DMS 273 treated with DMSO at 0.1 percent for 48 hours (cell line): ENCODE data around the gene TTF2.
"Not testable (repeated sequence)": the region's sequence is repeated elsewhere in the genome, so short reads cannot be mapped to it uniquely, and the experiment has no call there.

Experiments
- DNase-seq: peaks from one replicate; lab custom pipeline; 2025; lab: John Stamatoyannopoulos, UW

The TTF2 gene

GRCh38 chr1:117093870-117094621 lies 33.9 kb downstream of the TTF2 start:
- no peak for DNase-seq

DNA sequence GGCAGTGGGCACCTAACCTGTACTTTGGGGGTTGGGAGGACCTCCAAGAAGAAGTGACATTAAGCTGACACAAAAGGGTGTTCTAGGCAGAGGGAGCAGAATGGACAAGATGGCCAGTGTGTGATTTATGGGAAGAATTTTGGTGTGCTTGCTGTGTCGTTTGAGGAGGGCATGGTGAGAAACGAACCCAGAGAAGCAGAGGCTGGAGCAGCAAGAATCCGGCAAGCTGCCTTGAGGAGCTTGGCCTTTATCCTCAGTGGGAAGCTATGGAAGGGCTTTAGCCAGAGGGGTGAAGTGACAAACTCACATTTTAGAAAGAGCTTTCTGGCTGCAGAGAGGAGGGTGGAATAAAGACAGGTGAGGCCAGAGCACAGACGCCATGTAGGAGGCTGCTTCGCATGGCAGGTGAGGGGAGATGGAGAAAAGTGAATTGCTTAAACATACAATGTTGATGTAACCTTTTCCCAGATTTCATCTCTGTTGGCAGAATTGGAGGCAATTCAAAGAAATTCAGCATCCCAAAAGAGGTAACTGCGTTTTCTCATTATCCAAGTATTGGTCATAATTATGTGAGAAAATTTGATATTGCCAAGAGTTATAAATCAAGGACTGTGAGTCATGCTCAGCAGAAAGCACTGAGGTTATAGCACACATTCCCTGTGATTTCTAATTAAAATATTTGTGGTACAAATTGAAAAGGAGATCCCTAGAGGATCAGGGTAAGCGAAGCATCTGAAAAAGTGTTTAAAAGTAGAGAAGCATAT lies 34.9 kb downstream of the TTF2 start:
- DNase-seq = no peak

DNA sequence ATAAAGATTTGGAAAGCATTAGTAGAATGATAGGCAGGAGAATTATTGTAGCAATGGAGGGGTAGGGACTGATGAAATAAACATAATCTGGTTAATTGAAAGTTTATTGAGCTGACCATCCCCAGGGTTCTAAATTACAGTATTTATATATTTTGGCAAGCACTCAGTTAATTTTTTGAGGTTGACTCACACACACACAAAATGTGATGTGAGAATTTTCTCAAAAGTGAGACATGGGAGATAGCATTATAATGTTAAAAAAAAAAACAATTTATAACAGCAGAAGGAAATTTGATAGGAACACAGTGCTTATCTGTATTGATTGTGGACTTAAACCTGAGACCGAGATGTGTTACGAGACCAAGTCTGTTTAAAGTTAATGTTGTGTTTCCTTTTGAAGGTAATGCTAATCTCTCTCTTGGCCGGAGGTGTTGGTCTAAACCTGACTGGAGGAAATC lies 36.9 kb downstream of the TTF2 start:
- no peak for DNase-seq

- no peak for DNase-seq
Measured at GRCh38 chr1:117097443-117097842, 37.3 kb downstream of the TTF2 start.

DNA sequence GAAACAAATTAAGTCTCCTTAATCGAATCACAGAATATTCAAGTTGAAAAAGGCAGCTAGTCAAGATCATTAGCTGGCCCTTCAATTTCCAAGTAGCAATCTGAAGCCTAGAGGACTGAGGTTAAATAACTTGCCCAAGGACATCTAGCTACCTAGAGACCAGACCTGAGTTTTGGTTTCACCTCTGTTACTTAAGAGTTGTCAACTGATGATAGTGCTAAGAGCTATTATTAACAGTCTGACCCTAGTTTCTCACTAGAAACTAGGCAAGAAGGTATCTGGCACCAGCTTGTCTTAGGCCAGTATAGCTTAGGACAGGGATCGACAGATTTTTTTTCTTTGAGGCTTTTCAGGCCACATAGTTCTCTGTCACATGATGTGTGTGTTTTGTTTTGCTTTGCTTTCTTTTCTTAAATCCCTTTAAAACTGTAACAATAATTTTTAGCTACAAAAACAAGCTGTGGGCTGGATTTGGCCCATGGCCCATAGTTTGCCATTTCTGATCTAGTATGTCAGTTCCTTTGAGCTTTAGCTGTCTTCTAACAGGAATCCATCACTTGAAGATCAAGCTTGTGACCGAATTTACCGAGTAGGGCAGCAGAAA lies 38.3 kb downstream of the TTF2 start:
- no peak for DNase-seq

DNA sequence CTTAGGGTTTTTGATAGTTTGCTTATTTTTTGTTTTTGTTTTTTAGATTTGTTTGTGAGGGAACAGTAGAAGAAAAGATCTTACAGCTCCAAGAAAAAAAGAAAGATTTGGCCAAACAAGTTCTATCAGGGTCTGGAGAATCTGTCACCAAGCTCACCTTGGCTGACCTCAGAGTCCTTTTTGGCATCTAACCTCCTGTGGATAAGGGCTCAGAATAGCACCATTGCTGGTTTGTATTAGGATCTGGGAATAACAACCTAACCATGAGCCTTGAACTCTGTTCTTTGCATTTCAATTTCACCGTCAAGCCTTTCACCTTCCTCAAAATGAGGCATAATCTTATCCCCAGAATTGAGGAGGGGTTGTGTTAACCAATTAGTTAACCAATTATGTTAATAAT lies 41.2 kb downstream of the TTF2 start:
- no peak for DNase-seq

- not testable (repeated sequence) for DNase-seq
Measured at GRCh38 chr1:117101858-117102257, 41.7 kb downstream of the TTF2 start.

DNA sequence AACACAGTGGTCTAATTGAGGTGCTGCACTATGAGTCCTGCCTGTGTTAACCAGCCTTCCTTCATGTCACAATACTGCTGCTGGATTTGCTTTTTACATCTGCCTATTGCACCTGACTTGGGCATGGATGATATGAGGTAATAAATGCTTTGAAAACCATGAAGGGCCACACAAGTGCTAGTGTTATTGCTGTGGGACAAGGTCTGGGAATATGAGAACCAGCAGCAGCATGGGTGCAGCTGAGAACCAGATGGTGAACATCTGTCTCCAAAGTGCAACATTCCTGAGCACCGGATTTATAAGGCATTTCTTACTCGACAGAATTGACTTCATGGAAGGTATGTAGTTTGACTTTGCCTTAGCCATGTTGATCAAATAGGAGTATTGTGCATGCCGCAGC lies 44.9 kb downstream of the TTF2 start:
- no peak for DNase-seq

- DNase-seq = no peak
Measured at GRCh38 chr1:117105722-117106121, 45.6 kb downstream of the TTF2 start.

DNA sequence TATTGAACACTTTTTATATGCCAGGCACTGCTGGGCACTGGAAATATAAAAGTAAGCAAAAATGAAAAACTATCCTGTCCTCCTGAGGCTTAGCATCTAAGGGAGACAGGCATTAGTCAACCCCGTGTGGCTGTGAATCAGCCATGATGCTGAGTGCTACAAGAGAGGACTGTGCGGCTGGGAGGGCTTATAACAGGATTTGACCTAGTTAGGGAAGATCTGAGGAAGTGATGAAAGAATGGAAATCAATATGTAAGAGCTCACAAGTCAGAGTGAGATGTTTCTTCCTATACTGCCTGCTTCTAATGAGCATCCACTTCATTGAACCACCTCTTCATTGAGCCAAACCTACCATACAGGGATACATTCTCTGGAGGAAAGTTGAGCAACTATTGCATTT lies 46.4 kb downstream of the TTF2 start:
- no peak for DNase-seq

DNA sequence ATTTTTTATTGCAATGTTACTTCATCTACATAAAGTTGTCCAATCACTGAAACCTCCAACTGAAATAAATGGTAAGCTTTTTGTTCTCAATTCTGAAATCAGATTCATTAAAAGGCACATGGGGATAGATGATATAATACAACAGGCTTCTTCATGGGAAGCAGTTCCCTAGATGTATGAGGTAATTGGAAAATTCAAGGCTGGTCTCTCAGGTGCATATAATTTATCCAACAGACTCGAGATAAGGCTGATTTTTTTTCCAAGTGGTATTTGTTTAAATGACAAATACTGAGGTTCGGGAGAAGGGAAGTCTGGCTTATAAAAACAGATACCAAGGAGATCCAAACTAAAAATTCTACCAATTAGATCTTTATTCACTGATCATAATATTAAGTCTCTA lies 47.2 kb downstream of the TTF2 start:
- DNase-seq = no peak

GRCh38 chr1:117110774-117111173 lies 50.6 kb downstream of the TTF2 start:
- DNase-seq = no peak

DNA sequence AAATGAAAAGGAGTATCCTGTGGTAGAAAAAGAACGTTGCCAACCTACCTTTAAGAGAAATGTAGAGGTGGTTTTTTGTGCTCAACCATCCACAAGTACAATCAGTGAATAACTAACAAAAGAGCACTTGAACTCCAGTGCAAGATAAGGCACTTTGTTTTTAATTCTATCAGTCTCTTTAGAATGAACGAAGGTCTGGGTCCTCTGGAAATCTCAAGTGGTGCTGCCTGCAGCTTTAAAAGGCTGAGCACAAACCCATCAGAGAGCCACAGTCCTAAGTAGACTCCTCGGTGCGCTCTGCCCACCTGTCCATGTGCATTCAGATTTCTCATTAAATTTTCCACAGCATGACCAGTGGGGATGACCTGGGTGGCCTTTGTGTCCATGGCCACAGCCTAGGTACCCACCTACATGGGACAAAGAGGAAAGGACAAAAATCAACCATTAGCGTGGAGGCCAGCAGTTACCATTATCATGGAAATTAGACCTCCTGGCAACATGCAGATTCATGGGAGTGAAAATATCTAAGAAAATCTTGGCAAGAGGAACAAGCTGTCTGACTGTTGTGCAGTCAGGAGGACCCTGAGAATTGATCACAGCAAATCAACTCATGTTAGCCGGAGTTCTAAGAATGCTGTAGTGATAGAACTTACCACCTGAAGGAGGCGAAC lies 52.1 kb downstream of the TTF2 start:
- DNase-seq = no peak

DNA sequence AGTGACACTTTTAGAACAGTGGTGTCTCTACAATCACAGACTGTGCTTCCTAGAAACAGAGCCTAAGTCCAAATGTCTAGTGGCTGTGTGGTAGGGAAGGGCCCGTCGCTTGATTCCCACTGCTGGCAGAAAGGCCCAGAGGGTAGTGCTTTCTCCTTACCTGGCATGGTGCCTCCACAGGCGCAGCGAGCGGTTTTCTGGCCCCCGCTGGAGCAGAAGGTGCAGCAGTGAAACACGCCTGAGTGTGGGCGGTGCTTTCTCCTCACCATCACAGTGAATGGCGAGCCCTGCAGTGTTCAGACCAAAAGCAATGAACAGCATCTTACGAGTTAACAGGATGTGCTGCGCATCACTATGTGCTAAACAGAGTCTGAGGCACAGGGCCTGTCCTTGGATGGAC lies 53.1 kb downstream of the TTF2 start:
- DNase-seq = no peak

- DNase-seq = no peak
Measured at GRCh38 chr1:117114877-117115276, 54.8 kb downstream of the TTF2 start.

- DNase-seq = no peak
Measured at GRCh38 chr1:117116090-117116783, 56.1 kb downstream of the TTF2 start.

- no peak for DNase-seq
Measured at GRCh38 chr1:117116784-117117130, 56.6 kb downstream of the TTF2 start.

DNA sequence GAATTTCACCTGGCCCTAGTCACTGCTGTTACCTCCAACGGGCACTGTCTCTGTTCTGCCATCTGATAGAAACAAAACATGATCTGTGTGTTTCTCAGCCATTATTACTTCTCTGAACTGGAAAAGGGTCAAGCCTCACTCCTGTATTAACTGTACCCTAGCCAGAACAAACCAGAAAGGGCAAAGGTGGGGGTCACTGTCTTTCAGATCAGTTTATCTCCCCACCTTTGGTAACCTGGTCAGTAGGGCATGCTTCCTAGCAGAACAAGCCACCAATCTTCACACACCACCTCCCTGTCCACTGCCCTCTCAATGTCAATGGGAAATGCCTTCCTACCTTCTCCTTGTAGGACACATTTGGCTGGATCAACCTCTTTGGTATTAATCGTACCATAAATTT lies 57.6 kb downstream of the TTF2 start:
- no peak for DNase-seq

GRCh38 chr1:117118137-117118536 lies 58.0 kb downstream of the TTF2 start:
- no peak for DNase-seq

DNA sequence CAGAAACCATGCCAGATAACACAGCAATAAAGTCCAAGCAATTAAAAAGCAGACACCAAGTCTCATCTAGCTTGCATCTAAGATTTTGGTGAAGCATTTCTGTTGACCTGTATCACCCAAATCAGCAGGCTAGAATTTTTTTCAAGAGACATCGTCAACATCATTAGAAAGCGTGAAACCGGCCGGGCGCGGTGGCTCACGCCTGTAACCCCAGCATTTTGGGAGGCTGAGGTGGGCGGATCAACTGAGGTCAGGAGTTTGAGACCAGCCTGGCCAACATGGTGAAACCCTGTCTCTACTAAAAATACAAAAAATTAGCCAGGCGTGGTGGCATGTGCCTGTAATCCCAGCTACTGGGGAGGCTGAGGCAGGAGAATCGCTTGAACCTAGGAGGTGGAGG lies 59.0 kb downstream of the TTF2 start:
- DNase-seq = not testable (repeated sequence)

- DNase-seq = peak; percentile 54
Measured at GRCh38 chr1:117120774-117121588, 60.9 kb downstream of the TTF2 start.
